ENCODE results near the gene TECTA. TPM values are rescaled to one million over a fixed set of nuclear protein-coding genes. Genes with fewer than 3 reads are reported as not detected.

The TECTA gene
- total and polyA plus RNA-seq, 8 donors, result 0.06 to 1.4 (median 0.25) TPM; not detected in 3

- WGBS, 5 donors, result 73 to 86% (median 78%) methylated on average over 5 of the region's 5 CpGs
- H3K9me3 ChIP-seq, result no peaks in the 10 kb centered on the region
- peaks cover 0 to 7% (median 3%) of the 10 kb centered on the region in 4 donors for H3K4me1 ChIP-seq
- H3K27ac ChIP-seq, result no peak overlapping the region
- no peaks in the 10 kb centered on the region for H3K36me3 ChIP-seq
- intact Hi-C loops (cut with DNase I; ENCODE audit: low total_unique reads), result loop anchor here (10.0 kb wide), 1 partner anchor 684 kb away; the partner anchor contains the start of gene GRIK4
- H3K4me3 ChIP-seq, result no peak overlapping the region
- H3K27me3 ChIP-seq, result peaks cover 0 to 8% (median 0%) of the 10 kb centered on the region in 3 donors
- DNase-seq, result no peak
- TF ChIP-seq POLR2A (IDR thresholded peaks at IDR 0.05), result no peak
Measured at GRCh38 chr11:121198491-121198890, 97.4 kb downstream of the TECTA start.

- Histone ChIP-seq H3K4me1 (peaks cover 0 to 7% (median 3%) of the 10 kb centered on the region in 4 donors), H3K36me3 (no peaks in the 10 kb centered on the region), H3K4me3 (no peak overlapping the region), H3K9me3 (no peaks in the 10 kb centered on the region), H3K27me3 (peaks cover 0 to 8% (median 0%) of the 10 kb centered on the region in 3 donors), H3K27ac (no peak overlapping the region)
- intact Hi-C loops (cut with DNase I; ENCODE audit: low total_unique reads), result loop anchor here (10.0 kb wide), 1 partner anchor 685 kb away; the partner anchor contains the start of gene GRIK4
- peak in 1 of 2 donors; percentile 43 for DNase-seq
- 34 to 53% (median 41%) methylated on average over 3 of the region's 3 CpGs for WGBS, 5 donors
- TF ChIP-seq POLR2AphosphoS5 (IDR thresholded peaks at IDR 0.05) (no peak), EP300 (IDR thresholded peaks at IDR 0.05) (no peak), CTCF (IDR thresholded peaks at IDR 0.05) (no peak), POLR2A (IDR thresholded peaks at IDR 0.05) (no peak)
Measured at GRCh38 chr11:121199516-121199915, 98.5 kb downstream of the TECTA start.

GRCh38 chr11:121206810-121207209 is 105.8 kb downstream of the TECTA start:
- DNase-seq, result no peak
- no peak for TF ChIP-seq EP300 (IDR thresholded peaks at IDR 0.05)
- TF ChIP-seq POLR2A (IDR thresholded peaks at IDR 0.05), result no peak
- TF ChIP-seq CTCF (IDR thresholded peaks at IDR 0.05), result no peak
- no peak for TF ChIP-seq POLR2AphosphoS5 (IDR thresholded peaks at IDR 0.05)
- intact Hi-C loops (cut with DNase I; ENCODE audit: low total_unique reads), result no loop called here
- Histone ChIP-seq H3K36me3 (no peaks in the 10 kb centered on the region), H3K4me3 (no peak overlapping the region), H3K27me3 (peaks cover 0 to 12% (median 0%) of the 10 kb centered on the region in 3 donors), H3K4me1 (no peaks in the 10 kb centered on the region), H3K27ac (no peak overlapping the region), H3K9me3 (no peaks in the 10 kb centered on the region)
- WGBS, 5 donors, result 31 to 53% (median 34%) methylated on average over 2 of the region's 2 CpGs

- Histone ChIP-seq H3K27me3 (peaks cover 0 to 12% (median 0%) of the 10 kb centered on the region in 3 donors), H3K9me3 (no peaks in the 10 kb centered on the region), H3K27ac (no peak overlapping the region), H3K36me3 (no peaks in the 10 kb centered on the region), H3K4me3 (no peak overlapping the region), H3K4me1 (no peaks in the 10 kb centered on the region)
- intact Hi-C loops (cut with DNase I; ENCODE audit: low total_unique reads), result no loop called here
- TF ChIP-seq POLR2AphosphoS5 (IDR thresholded peaks at IDR 0.05) (no peak), EP300 (IDR thresholded peaks at IDR 0.05) (no peak), CTCF (IDR thresholded peaks at IDR 0.05) (no peak), POLR2A (IDR thresholded peaks at IDR 0.05) (no peak)
- no peak for DNase-seq
Measured at GRCh38 chr11:121207485-121208115, 106.6 kb downstream of the TECTA start.

GRCh38 chr11:121210445-121211080 is 109.5 kb downstream of the TECTA start:
- DNase-seq, result peak in 1 of 2 donors; percentile 12
- TF ChIP-seq EP300 (IDR thresholded peaks at IDR 0.05), result no peak
- TF ChIP-seq CTCF (IDR thresholded peaks at IDR 0.05), result no peak
- no peak for TF ChIP-seq POLR2A (IDR thresholded peaks at IDR 0.05)
- no peak for TF ChIP-seq POLR2AphosphoS5 (IDR thresholded peaks at IDR 0.05)
- Histone ChIP-seq H3K9me3 (no peaks in the 10 kb centered on the region), H3K27ac (no peak overlapping the region), H3K27me3 (peaks cover 0 to 18% (median 0%) of the 10 kb centered on the region in 3 donors), H3K4me3 (no peak overlapping the region), H3K4me1 (no peaks in the 10 kb centered on the region), H3K36me3 (no peaks in the 10 kb centered on the region)
- intact Hi-C loops (cut with DNase I; ENCODE audit: low total_unique reads), result no loop called here
